H1 (cell line): ENCODE data around the gene TMEM59L. TPM values are rescaled to one million over a fixed set of nuclear protein-coding genes. Genes with fewer than 3 reads are reported as not detected.

Source experiments
- CTCF ChIA-PET: fragments of 300-600 bp; sonication (Branson Sonifier 250); formaldehyde crosslinking; loops from one replicate; lab custom pipeline; 2021; ENCODE audit not compliant: partially characterized antibody; lab: Charles Lee
- POLR2A ChIA-PET: fragments of 300-600 bp; sonication (Branson Sonifier 250); formaldehyde crosslinking; loops from one replicate; lab custom pipeline; 2021; ENCODE audit warnings: inconsistent platforms; ENCODE audit not compliant: partially characterized antibody; lab: Charles Lee
- DNase-seq, 2 experiments: peaks; one replicate each; pipeline versions ENCODE4 v3.0.0 to v3.0.0-alpha.2; 2010 to 2022; ENCODE audit warnings: low spot score in 2 of 2, low read depth in 1 of 2, mixed read lengths in 1 of 2
- FAIRE-seq: peaks from 2 replicates; lab custom pipeline; 2011; peaks lifted over from hg19 to GRCh38; lab: Jason Lieb, UNC
- H2AFZ ChIP-seq: 2 replicates; pipeline ENCODE4 v1.8.1; 2012; ENCODE audit warnings: low read length, inconsistent platforms
- H2AK5ac ChIP-seq: 2 replicates; pipeline ENCODE4 v1.6.1; 2013; ENCODE audit warnings: low read depth, low read length
- H2BK120ac ChIP-seq: replicated peaks from 2 replicates; pipeline ENCODE3; 2013; ENCODE audit warnings: low read depth, low read length, inconsistent platforms
- H2BK12ac ChIP-seq: 2 replicates; pipeline ENCODE4 v1.6.1; 2013; ENCODE audit warnings: low read depth, low read length
- H2BK15ac ChIP-seq: 2 replicates; pipeline ENCODE4 v1.6.1; 2013; ENCODE audit warnings: low read length
- H2BK20ac ChIP-seq: 2 replicates; pipeline ENCODE4 v1.6.1; 2013; ENCODE audit warnings: low read length
- H2BK5ac ChIP-seq: 2 replicates; pipeline ENCODE4 v1.6.1; 2013; ENCODE audit warnings: low read depth, low read length
- H3K14ac ChIP-seq: 2 replicates; pipeline ENCODE4 v1.6.1; 2013; ENCODE audit warnings: inconsistent platforms; ENCODE audit not compliant: insufficient read length
- H3K18ac ChIP-seq: 2 replicates; pipeline ENCODE4 v1.6.1; 2013; ENCODE audit warnings: low read length; ENCODE audit errors: extremely low read depth
- H3K23ac ChIP-seq: 2 replicates; pipeline ENCODE4 v1.6.1; 2013; ENCODE audit warnings: inconsistent platforms; ENCODE audit not compliant: insufficient read length
- H3K23me2 ChIP-seq: 2 replicates; pipeline ENCODE4 v1.6.1; 2013; ENCODE audit warnings: low read depth, low read length
- H3K27ac ChIP-seq: 2 replicates; pipeline ENCODE4 v1.6.1; 2011; ENCODE audit warnings: low read depth, low read length, inconsistent platforms
- H3K27me3 ChIP-seq, 4 experiments: replicated peaks in 1 of 4; 1 replicate in 1 of 4; 2 replicates in 3 of 4; pipeline versions ENCODE4 v1.6.1 to v1.8.1; 2011 to 2013; ENCODE audit warnings: low read length in 3 of 4, mild to moderate bottlenecking in 3 of 4, inconsistent platforms in 2 of 4, mixed read lengths in 2 of 4, moderate library complexity in 1 of 4; ENCODE audit not compliant: control insufficient read depth in 3 of 4, insufficient read depth in 3 of 4; ENCODE audit errors: extremely low read depth in 1 of 4
- H3K36me3 ChIP-seq, 4 experiments: 2 replicates each; pipeline versions ENCODE4 v1.6.1 to v1.8.1; 2011 to 2013; ENCODE audit warnings: mild to moderate bottlenecking in 4 of 4, low read length in 3 of 4, moderate library complexity in 2 of 4, control low read depth in 1 of 4, inconsistent platforms in 1 of 4; ENCODE audit not compliant: insufficient read depth in 4 of 4, control insufficient read depth in 2 of 4
- H3K4ac ChIP-seq: replicated peaks from 2 replicates; pipeline ENCODE3; 2013; ENCODE audit warnings: low read length, low read depth, mixed read lengths, inconsistent platforms; ENCODE audit not compliant: insufficient read length
- H3K4me1 ChIP-seq, 4 experiments: replicated peaks in 1 of 4; 1 replicate in 1 of 4; 2 replicates in 3 of 4; pipeline versions ENCODE4 v1.6.1 to v1.8.1; 2011 to 2013; ENCODE audit warnings: low read length in 3 of 4, inconsistent platforms in 2 of 4, mixed read lengths in 1 of 4; ENCODE audit not compliant: insufficient read depth in 4 of 4, control insufficient read depth in 3 of 4
- H3K4me2 ChIP-seq, 2 experiments: 2 replicates each; pipeline versions ENCODE4 v1.6.1 to v1.8.1; 2011 to 2013; ENCODE audit warnings: low read depth in 2 of 2, low read length in 2 of 2, control low read depth in 1 of 2, inconsistent platforms in 1 of 2, mild to moderate bottlenecking in 1 of 2; ENCODE audit not compliant: insufficient read depth in 1 of 2
- H3K4me3 ChIP-seq, 4 experiments: fragments of 200-600, 300-600 bp in 1 of 4; sonication (generic), shearing (Covaris generic), sonication (Bioruptor Twin) in 1 of 4; 2 replicates each; pipeline versions ENCODE4 v1.5.1 to v1.8.1; 2011 to 2016; ENCODE audit warnings: low read length in 4 of 4, low read depth in 3 of 4, control low read depth in 2 of 4, inconsistent platforms in 2 of 4, mild to moderate bottlenecking in 2 of 4, mixed read lengths in 1 of 4, moderate library complexity in 1 of 4; ENCODE audit not compliant: insufficient read depth in 2 of 4; ENCODE audit errors: extremely low read depth in 1 of 4
- H3K56ac ChIP-seq: replicated peaks from 2 replicates; pipeline ENCODE3; 2013; ENCODE audit warnings: low read depth, mild to moderate bottlenecking, mixed read lengths, low read length, inconsistent platforms; ENCODE audit not compliant: insufficient read length
- H3K79me1 ChIP-seq: 2 replicates; pipeline ENCODE4 v1.6.1; 2013; ENCODE audit warnings: low read depth, low read length, control low read depth
- H3K79me2 ChIP-seq, 2 experiments: 2 replicates each; pipeline versions ENCODE4 v1.6.1 to v1.8.1; 2012 to 2013; ENCODE audit warnings: low read length in 2 of 2, mild to moderate bottlenecking in 2 of 2, inconsistent platforms in 1 of 2; ENCODE audit not compliant: insufficient read depth in 2 of 2, control insufficient read depth in 1 of 2
- H3K9ac ChIP-seq, 4 experiments: replicated peaks in 1 of 4; 1 replicate in 1 of 4; 2 replicates in 3 of 4; pipeline versions ENCODE4 v1.6.1 to v1.8.1; 2011 to 2013; ENCODE audit warnings: low read depth in 3 of 4, low read length in 3 of 4, control low read depth in 2 of 4, mild to moderate bottlenecking in 2 of 4, moderate library complexity in 2 of 4, inconsistent platforms in 1 of 4; ENCODE audit errors: extremely low read depth in 1 of 4
- H3K9me3 ChIP-seq, 2 experiments: 2 replicates each; pipeline versions ENCODE4 v1.6.1 to v1.8.1; 2012 to 2013; ENCODE audit warnings: mild to moderate bottlenecking in 2 of 2, moderate library complexity in 2 of 2, control low read depth in 1 of 2, inconsistent platforms in 1 of 2, low read depth in 1 of 2, low read length in 1 of 2, mixed read lengths in 1 of 2; ENCODE audit not compliant: insufficient read depth in 2 of 2
- H4K20me1 ChIP-seq, 2 experiments: replicated peaks in 1 of 2; 2 replicates each; pipeline versions ENCODE3 to v1.8.1; 2011 to 2013; ENCODE audit warnings: inconsistent platforms in 2 of 2, low read length in 2 of 2, mild to moderate bottlenecking in 1 of 2; ENCODE audit not compliant: insufficient read depth in 2 of 2, control insufficient read depth in 1 of 2
- H4K5ac ChIP-seq: 2 replicates; pipeline ENCODE4 v1.6.1; 2013; ENCODE audit warnings: low read length, low read depth, mixed read lengths, inconsistent platforms; ENCODE audit not compliant: insufficient read length
- H4K8ac ChIP-seq: 2 replicates; pipeline ENCODE4 v1.8.0; 2013; ENCODE audit warnings: mild to moderate bottlenecking, moderate library complexity, low read length, inconsistent platforms; ENCODE audit not compliant: insufficient read depth; ENCODE audit errors: extremely low read depth
- H4K91ac ChIP-seq: replicated peaks from 2 replicates; pipeline ENCODE3; 2013; ENCODE audit warnings: low read length, mixed read lengths, inconsistent platforms; ENCODE audit not compliant: insufficient read length
- BCL11A ChIP-seq, 2 experiments: IDR thresholded peaks; one replicate each; pipeline ENCODE4 v1.6.1; 2011; ENCODE audit warnings: low read depth in 2 of 2, low read length in 2 of 2, mild to moderate bottlenecking in 2 of 2
- EP300 ChIP-seq, 2 experiments: IDR thresholded peaks; 1 replicate in 1 of 2; 2 replicates in 1 of 2; pipeline ENCODE4 v1.6.1; 2011 to 2012; ENCODE audit warnings: low read depth in 2 of 2, low read length in 2 of 2, mild to moderate bottlenecking in 2 of 2, borderline replicate concordance in 1 of 2, inconsistent platforms in 1 of 2, moderate library complexity in 1 of 2
- FOSL1 ChIP-seq: IDR thresholded peaks from 2 replicates; pipeline ENCODE4 v1.6.1; 2011; ENCODE audit warnings: mild to moderate bottlenecking, low read depth, low read length, moderate library complexity; ENCODE audit not compliant: insufficient read depth
- NANOG ChIP-seq: IDR thresholded peaks from 2 replicates; pipeline ENCODE4 v1.6.1; 2011; ENCODE audit warnings: low read length, low read depth, mild to moderate bottlenecking, inconsistent platforms; ENCODE audit not compliant: insufficient read depth, poor library complexity, severe bottlenecking
- RNF2 ChIP-seq: fragments of 200-900, 300-1000 bp; sonication (generic); IDR thresholded peaks from 2 replicates; pipeline ENCODE4 v1.7.1; 2016; ENCODE audit warnings: borderline replicate concordance, low read depth, mild to moderate bottlenecking, antibody characterized with exemption, low read length; ENCODE audit not compliant: poor library complexity, severe bottlenecking; ENCODE audit errors: missing control alignments
- SIN3A ChIP-seq, 2 experiments: IDR thresholded peaks in 1 of 2; conservative IDR thresholded peaks in 1 of 2; 2 replicates each; pipeline ENCODE4 v1.6.1; 2011 to 2012; ENCODE audit warnings: low read length in 2 of 2, improper control_type of control experiment in 1 of 2, low read depth in 1 of 2, mild to moderate bottlenecking in 1 of 2
- TAF7 ChIP-seq: optimal IDR thresholded peaks from 2 replicates; pipeline ENCODE3; 2011; ENCODE audit warnings: low read depth, mild to moderate bottlenecking, inconsistent platforms, low read length, moderate library complexity, borderline replicate concordance
- TBP ChIP-seq: IDR thresholded peaks from 2 replicates; pipeline ENCODE4 v1.6.1; 2011; ENCODE audit warnings: low read depth, low read length, improper control_type of control experiment
- TEAD4 ChIP-seq: IDR thresholded peaks from 2 replicates; pipeline ENCODE4 v1.6.1; 2012; ENCODE audit warnings: low read depth, low read length, inconsistent platforms, mixed read lengths
- WGBS, 2 experiments: shearing (Covaris generic) in 1 of 2; methylation state at CpG; one replicate each; pipeline versions ENCODE4 v1.1.6 to v1.1.7; 2013 to 2015; ENCODE audit warnings: low lambda C conversion rate in 2 of 2, mixed read lengths in 2 of 2, inconsistent platforms in 1 of 2, low coverage in 1 of 2, missing lambda C conversion rate in 1 of 2; ENCODE audit not compliant: insufficient replicate concordance in 2 of 2, insufficient coverage in 1 of 2, insufficient read length in 1 of 2; ENCODE audit errors: extremely low coverage in 1 of 2, missing lambda C conversion rate in 1 of 2; 5-methylcytosine and 5-hydroxymethylcytosine counted together
- polyA plus RNA-seq, 7 experiments: library from polyadenylated mRNA; depleted of rRNA in 3 of 7; stranded (reverse) in 5 of 7; unstranded in 2 of 7; fragments of >200 nt in 5 of 7; fragments of 200-250 nt in 2 of 7; gene quantifications; 1 replicate in 5 of 7; 2 replicates in 1 of 7; 4 replicates in 1 of 7; pipeline versions ENCODE4 v1.2.1 to v1.2.3, GENCODE V29; 2011 to 2013; ENCODE audit warnings: missing spikeins in 2 of 7, mixed read lengths in 2 of 7
- total RNA-seq: library from RNA; stranded (reverse); fragmentation: NEBNext Ultra II Directional; extraction: Animal tissue kit (Norgen Biotek cat#: 25700); gene quantifications from 2 replicates; pipeline ENCODE4 v1.2.1, GENCODE V29; 2021

The TMEM59L gene
- total and polyA plus RNA-seq, 2 of the 8 experiments (the other 6 are each of a cell fraction or from before 2014, with no cell fraction given), result 4.0 to 12.2 TPM

DNA sequence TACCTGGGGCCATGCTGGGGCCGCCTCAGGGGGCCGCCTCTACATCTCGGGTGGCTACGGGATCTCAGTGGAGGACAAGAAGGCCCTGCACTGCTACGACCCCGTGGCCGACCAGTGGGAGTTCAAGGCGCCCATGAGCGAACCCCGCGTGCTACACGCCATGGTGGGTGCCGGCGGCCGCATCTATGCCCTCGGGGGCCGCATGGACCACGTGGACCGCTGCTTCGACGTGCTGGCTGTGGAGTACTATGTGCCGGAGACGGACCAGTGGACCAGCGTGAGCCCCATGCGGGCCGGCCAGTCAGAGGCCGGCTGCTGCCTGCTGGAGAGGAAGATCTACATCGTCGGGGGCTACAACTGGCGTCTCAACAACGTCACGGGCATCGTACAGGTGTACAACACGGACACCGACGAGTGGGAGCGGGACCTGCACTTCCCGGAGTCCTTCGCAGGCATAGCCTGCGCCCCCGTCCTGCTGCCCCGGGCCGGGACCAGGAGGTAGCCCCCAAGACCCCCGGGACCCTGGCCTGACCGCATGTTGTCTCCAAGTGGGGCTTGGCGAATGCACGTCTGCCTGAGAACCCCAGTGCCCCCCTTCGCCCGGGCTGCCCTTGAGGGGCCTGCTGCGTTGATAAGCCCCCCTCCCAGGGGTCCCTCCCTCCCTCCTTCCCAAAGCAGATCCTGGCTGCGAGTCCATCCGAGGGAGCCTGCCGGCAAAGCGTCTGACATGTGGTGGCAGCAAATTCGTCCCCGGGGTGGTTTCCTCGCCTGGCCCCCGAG lies 56.3 kb downstream of the TMEM59L start:
- H4K91ac ChIP-seq, result no peak overlapping the region
- TF ChIP-seq TBP (no peak), RNF2 (no peak), FOSL1 (no peak), BCL11A (IDR thresholded peaks at IDR 0.05; ENCODE audit: low read depth in 2 of 2, low read length in 2 of 2) (no peak), EP300 (IDR thresholded peaks at IDR 0.05; ENCODE audit: borderline replicate concordance in 1 of 2, low read depth in 2 of 2, low read length in 2 of 2) (no peak), NANOG (no peak), TAF7 (no peak), SIN3A (conservative IDR thresholded peaks at IDR 0.05 in 1 of 2, IDR thresholded peaks at IDR 0.05 in 1 of 2; ENCODE audit: low read depth in 1 of 2, low read length in 2 of 2) (no peak), TEAD4 (no peak)
- no peak for DNase-seq
- 93% methylated on average over 41 of the region's 58 CpGs; no CpG with 5 or more reads in 1 of the 2 experiments for WGBS, 2 experiments
- no peaks in the 10 kb centered on the region for H3K27me3 ChIP-seq
- no peaks in the 10 kb centered on the region for H3K79me1 ChIP-seq
- H3K4me1 ChIP-seq, result peaks cover 0 to 5% (median 0%) of the 10 kb centered on the region in 4 experiments; a peak in 4 of 7 replicates
- no peak overlapping the region for H3K18ac ChIP-seq
- H2AFZ ChIP-seq, result no peak overlapping the region
- no peak overlapping the region for H2BK20ac ChIP-seq
- no peaks in the 10 kb centered on the region for H3K9me3 ChIP-seq
- no peak overlapping the region for H3K27ac ChIP-seq
- H3K9ac ChIP-seq, result no peak overlapping the region
- H2BK5ac ChIP-seq, result no peak overlapping the region
- no peak overlapping the region for H2BK15ac ChIP-seq
- FAIRE-seq, result no peak
- no peak overlapping the region for H4K8ac ChIP-seq
- CTCF ChIA-PET, result interaction anchor here (1.0 kb wide), 1 partner anchor 14 kb away, joined by 3 read pairs; no protein-coding TSS in a partner anchor
- POLR2A ChIA-PET, result no interaction called here
- H3K4me3 ChIP-seq, result no peak overlapping the region
- H3K14ac ChIP-seq, result no peak overlapping the region
- no peak overlapping the region for H3K23ac ChIP-seq
- H3K4me2 ChIP-seq, result no peak overlapping the region
- H3K79me2 ChIP-seq, result no peaks in the 10 kb centered on the region
- H3K4ac ChIP-seq, result no peak overlapping the region
- H2BK12ac ChIP-seq, result no peak overlapping the region
- peaks cover 0 to 8% of the 10 kb centered on the region in 2 experiments for H4K20me1 ChIP-seq
- no peak overlapping the region for H3K56ac ChIP-seq
- H2AK5ac ChIP-seq, result no peak overlapping the region
- no peak overlapping the region for H4K5ac ChIP-seq
- peaks cover 0 to 17% (median 2%) of the 10 kb centered on the region in 4 experiments; a peak in 4 of 8 replicates for H3K36me3 ChIP-seq
- no peak overlapping the region for H2BK120ac ChIP-seq
- no peaks in the 10 kb centered on the region for H3K23me2 ChIP-seq
